GM23338 (cell line): ENCODE data around the gene ARID3B.

Experiments
- JUNB ChIP-seq: IDR thresholded peaks from one replicate; pipeline ENCODE4 v1.6.1; 2016; ENCODE audit warnings: antibody characterized with exemption; ENCODE audit not compliant: unreplicated experiment
- NANOG ChIP-seq: IDR thresholded peaks from 2 replicates; pipeline ENCODE4 v1.6.1; 2016; ENCODE audit warnings: antibody characterized with exemption, borderline replicate concordance
- POLR2AphosphoS5 ChIP-seq: IDR thresholded peaks from 2 replicates; pipeline ENCODE4 v1.6.1; 2016; ENCODE audit warnings: antibody characterized with exemption, low read depth
- TF ChIP-seq, protein P1 (sequence below), 2 experiments: fragments of 200-600 bp in 1 of 2; sonication (generic) in 1 of 2; conservative IDR thresholded peaks; 2 replicates each; pipeline versions ENCODE4 v1.5.1 to v1.6.1; 2016 to 2017; ENCODE audit warnings: antibody characterized with exemption in 2 of 2, low read depth in 2 of 2, mild to moderate bottlenecking in 2 of 2, moderate library complexity in 1 of 2

DNA sequence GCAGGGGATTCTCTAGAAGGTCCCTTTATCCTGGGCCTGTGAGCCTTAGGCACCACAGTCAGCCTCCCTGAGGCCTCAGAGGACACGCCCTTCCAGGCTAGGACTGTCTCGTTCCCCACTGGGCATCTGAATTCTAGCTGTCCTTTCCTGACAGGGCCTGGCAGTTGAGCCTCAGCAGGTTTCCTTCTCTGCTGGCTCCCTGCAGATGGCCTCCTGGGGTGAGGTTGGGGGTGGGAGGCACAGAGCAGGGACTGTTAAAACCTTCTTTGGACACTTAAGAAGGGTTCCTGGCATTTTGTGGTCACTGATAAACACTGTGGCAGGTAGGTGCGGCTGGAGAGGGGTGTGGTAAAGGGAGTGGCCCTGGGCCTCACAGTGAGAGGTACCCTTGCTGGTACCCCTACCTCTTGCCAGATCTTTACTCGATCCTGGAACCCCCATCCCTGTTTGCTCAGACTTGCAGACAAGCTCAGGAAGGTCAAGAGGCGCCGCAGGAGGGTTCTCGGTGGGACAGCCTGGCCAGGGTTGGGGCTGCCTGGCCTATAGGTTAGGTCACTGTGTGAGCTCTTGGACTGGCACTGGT lies 83.1 kb downstream of the ARID3B start:
- TF ChIP-seq, protein P1, sequence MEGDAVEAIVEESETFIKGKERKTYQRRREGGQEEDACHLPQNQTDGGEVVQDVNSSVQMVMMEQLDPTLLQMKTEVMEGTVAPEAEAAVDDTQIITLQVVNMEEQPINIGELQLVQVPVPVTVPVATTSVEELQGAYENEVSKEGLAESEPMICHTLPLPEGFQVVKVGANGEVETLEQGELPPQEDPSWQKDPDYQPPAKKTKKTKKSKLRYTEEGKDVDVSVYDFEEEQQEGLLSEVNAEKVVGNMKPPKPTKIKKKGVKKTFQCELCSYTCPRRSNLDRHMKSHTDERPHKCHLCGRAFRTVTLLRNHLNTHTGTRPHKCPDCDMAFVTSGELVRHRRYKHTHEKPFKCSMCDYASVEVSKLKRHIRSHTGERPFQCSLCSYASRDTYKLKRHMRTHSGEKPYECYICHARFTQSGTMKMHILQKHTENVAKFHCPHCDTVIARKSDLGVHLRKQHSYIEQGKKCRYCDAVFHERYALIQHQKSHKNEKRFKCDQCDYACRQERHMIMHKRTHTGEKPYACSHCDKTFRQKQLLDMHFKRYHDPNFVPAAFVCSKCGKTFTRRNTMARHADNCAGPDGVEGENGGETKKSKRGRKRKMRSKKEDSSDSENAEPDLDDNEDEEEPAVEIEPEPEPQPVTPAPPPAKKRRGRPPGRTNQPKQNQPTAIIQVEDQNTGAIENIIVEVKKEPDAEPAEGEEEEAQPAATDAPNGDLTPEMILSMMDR (conservative IDR thresholded peaks at IDR 0.05; ENCODE audit: low read depth in 2 of 2) = no peak
- TF ChIP-seq NANOG = no peak
- no peak for TF ChIP-seq POLR2AphosphoS5
- TF ChIP-seq JUNB = no peak
